Muscle layer of duodenum (tissue), 2 donors: Measurements from ENCODE around the gene ITPKB.
A peak's percentile ranks its signal among the peaks of the same experiment; 100 is the strongest.
"Not testable (repeated sequence)": the region's sequence is repeated elsewhere in the genome, so short reads cannot be mapped to it uniquely, and the experiment has no call there.

Experiments
- H3K27ac ChIP-seq: one replicate; pipeline ENCODE4 v1.7.0; 2013; ENCODE audit warnings: mild to moderate bottlenecking, low read length
- H3K27me3 ChIP-seq: one replicate; pipeline ENCODE4 v1.7.0; 2013; ENCODE audit warnings: low read depth, mild to moderate bottlenecking, control low read depth, low read length
- H3K36me3 ChIP-seq, 2 donors: one replicate each; pipeline ENCODE4 v1.7.0; 2013; ENCODE audit warnings: low read length in 2 of 2, control low read depth in 1 of 2, mild to moderate bottlenecking in 1 of 2; ENCODE audit not compliant: insufficient read depth in 2 of 2, control insufficient read depth in 1 of 2
- H3K4me1 ChIP-seq, 2 donors: one replicate each; pipeline ENCODE4 v1.7.0; 2013; ENCODE audit warnings: low read length in 2 of 2, mild to moderate bottlenecking in 2 of 2, control low read depth in 1 of 2, moderate library complexity in 1 of 2; ENCODE audit not compliant: insufficient read depth in 2 of 2, control insufficient read depth in 1 of 2
- H3K4me3 ChIP-seq, 2 donors: one replicate each; pipeline ENCODE4 v1.7.0; 2013; ENCODE audit warnings: low read length in 2 of 2, low read depth in 1 of 2, mild to moderate bottlenecking in 1 of 2
- H3K9me3 ChIP-seq, 2 donors: one replicate each; pipeline ENCODE4 v1.7.0; 2013; ENCODE audit warnings: low read length in 2 of 2, control low read depth in 1 of 2, mild to moderate bottlenecking in 1 of 2; ENCODE audit not compliant: control insufficient read depth in 1 of 2
- donor health status: healthy.

ITPKB gene

GRCh38 chr1:226600254-226600653, 138.8 kb downstream of the ITPKB start:
- Histone ChIP-seq H3K36me3 (no peaks in the 10 kb centered on the region), H3K27ac (no peak overlapping the region), H3K4me1 (peaks cover 5 to 9% of the 10 kb centered on the region in 2 donors), H3K9me3 (no peaks in the 10 kb centered on the region), H3K27me3 (no peaks in the 10 kb centered on the region), H3K4me3 (no peak overlapping the region)

DNA sequence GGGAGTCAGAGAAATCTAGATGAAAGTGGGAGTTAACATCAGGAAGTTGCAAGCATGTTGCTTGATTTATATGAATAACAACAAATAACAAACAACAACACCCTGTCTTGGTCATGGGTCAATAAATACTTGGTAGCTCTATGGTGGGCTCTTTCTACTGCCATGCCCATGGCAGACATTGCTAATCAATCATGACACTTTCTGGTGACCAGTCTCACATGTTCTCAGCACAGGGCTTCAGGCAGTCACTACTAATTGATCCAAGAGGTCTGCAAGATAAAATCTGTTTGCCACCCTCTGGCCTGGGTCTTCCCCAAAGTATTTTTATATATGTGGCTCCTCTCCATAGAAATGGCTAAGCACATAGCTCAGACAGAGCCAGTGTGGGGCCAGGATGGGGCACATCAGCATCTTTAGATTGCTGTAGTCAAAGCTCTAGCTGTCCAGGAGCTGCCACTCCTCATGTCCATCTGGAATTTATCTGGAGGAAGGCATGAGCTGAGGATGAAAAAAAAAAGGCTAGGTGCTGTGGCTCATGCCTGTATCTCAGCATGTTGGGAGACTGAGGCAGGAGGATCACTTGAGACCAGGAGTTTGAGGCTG, 139.3 kb downstream of the ITPKB start:
- Histone ChIP-seq H3K36me3 (no peaks in the 10 kb centered on the region), H3K4me3 (no peak overlapping the region), H3K9me3 (no peaks in the 10 kb centered on the region), H3K27ac (no peak overlapping the region), H3K27me3 (no peaks in the 10 kb centered on the region), H3K4me1 (peaks cover under 1 to 9% of the 10 kb centered on the region in 2 donors)

DNA sequence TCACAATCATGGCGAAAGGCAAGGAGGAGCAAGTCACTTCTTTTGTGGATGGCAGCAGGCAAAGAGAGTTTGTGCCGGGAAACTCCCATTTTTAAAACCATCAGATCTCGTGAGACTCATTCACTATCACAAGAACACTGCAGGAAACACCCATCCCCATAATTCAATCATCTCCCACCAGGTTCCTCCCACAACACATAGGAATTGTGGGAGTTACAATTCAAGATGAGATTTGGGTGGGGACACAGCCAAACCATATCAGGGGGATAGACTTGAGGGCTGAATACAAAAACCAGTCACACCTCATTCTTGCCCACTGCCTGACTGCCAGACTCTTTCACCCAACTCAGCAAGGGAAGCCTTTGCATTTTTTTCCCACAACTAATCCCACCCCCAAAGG, 140.1 kb downstream of the ITPKB start:
- not testable (repeated sequence) for H3K36me3 ChIP-seq, H3K4me3 ChIP-seq, H3K4me1 ChIP-seq, H3K9me3 ChIP-seq, H3K27ac ChIP-seq, H3K27me3 ChIP-seq

- peaks cover 0 to 5% of the 10 kb centered on the region in 2 donors for H3K4me1 ChIP-seq
- H3K27ac ChIP-seq, result no peak overlapping the region
- no peaks in the 10 kb centered on the region for H3K9me3 ChIP-seq
- no peak overlapping the region for H3K4me3 ChIP-seq
- H3K27me3 ChIP-seq, result no peaks in the 10 kb centered on the region
- no peaks in the 10 kb centered on the region for H3K36me3 ChIP-seq
Observed at GRCh38 chr1:226598455-226598849, 140.6 kb downstream of the ITPKB start.

- H3K27me3 ChIP-seq, result no peaks in the 10 kb centered on the region
Observed at GRCh38 chr1:226597616-226598454, 141.2 kb downstream of the ITPKB start.

DNA sequence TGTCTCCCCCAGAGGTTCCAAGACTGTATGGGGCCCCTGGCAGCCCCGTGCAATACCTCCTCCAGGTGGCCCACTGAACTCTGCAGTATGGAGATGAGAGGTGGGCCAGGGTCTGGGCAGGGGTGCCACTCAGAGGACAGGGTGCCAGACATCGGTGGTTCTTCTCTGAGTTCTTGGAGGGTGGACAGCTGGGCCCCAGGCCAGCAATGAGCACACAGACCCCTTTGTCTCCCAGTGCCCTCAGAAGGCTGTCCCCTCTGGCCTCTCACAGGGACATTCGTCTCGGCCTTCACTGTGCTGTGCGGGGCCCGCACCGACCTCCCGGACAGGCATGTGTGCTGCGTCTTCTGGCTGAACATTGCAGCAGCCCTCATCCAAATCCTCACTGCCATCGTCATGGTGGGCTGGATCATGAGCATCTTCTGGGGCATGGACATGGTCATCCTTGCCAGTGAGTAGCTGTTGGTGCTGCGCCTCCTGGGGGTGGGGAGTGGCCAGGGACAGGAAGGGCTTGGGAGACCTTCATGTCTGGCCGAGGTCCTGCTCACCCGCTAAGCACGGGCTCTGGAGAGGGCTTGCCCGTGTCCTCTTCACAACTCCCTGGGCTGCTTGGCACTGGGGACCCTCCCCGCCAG, 142.4 kb downstream of the ITPKB start:
- H3K36me3 ChIP-seq, result no peaks in the 10 kb centered on the region
- H3K27me3 ChIP-seq, result no peaks in the 10 kb centered on the region
- H3K27ac ChIP-seq, result no peak overlapping the region
- H3K4me1 ChIP-seq, result no peaks in the 10 kb centered on the region
- no peaks in the 10 kb centered on the region for H3K9me3 ChIP-seq
- H3K4me3 ChIP-seq, result no peak overlapping the region

More at GRCh38 chr1:226597616-226598454, 141.2 kb downstream of the ITPKB start:
- Histone ChIP-seq H3K36me3 (no peaks in the 10 kb centered on the region), H3K9me3 (no peaks in the 10 kb centered on the region), H3K27ac (no peak overlapping the region), H3K4me1 (no peaks in the 10 kb centered on the region), H3K4me3 (no peak overlapping the region)

DNA sequence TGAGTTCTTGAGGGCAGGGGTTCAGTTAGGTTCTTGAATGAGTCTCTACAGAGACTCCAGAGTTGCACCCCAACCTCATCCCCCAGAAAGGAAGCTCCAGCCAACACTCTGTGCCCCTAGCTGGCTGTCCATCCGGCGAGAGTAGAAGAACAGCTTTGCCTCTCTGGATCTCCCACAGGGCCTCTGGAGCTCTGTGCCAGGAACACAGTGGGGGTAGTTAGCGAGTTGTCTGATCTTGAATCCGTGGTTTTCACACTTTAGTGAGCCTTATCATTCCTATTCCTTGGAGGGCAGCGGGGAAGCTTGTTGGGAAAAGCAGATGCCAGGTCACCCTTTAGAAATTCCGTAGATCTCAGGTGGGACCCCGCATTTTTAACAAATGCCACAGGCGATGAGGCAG, 145.5 kb downstream of the ITPKB start:
- Histone ChIP-seq H3K9me3 (no peaks in the 10 kb centered on the region), H3K4me1 (no peaks in the 10 kb centered on the region), H3K36me3 (no peaks in the 10 kb centered on the region), H3K27me3 (no peaks in the 10 kb centered on the region), H3K27ac (no peak overlapping the region), H3K4me3 (no peak overlapping the region)

- H3K36me3 ChIP-seq, result no peaks in the 10 kb centered on the region
- no peak overlapping the region for H3K4me3 ChIP-seq
- no peaks in the 10 kb centered on the region for H3K9me3 ChIP-seq
- H3K4me1 ChIP-seq, result no peaks in the 10 kb centered on the region
- no peak overlapping the region for H3K27ac ChIP-seq
- no peaks in the 10 kb centered on the region for H3K27me3 ChIP-seq
Observed at GRCh38 chr1:226590614-226591013, 148.5 kb downstream of the ITPKB start.

- Histone ChIP-seq H3K4me3 (no peak overlapping the region), H3K9me3 (no peaks in the 10 kb centered on the region), H3K36me3 (no peaks in the 10 kb centered on the region), H3K27me3 (no peaks in the 10 kb centered on the region), H3K27ac (peak overlapping the region; percentile 7), H3K4me1 (no peaks in the 10 kb centered on the region)
Observed at GRCh38 chr1:226589008-226589733, 149.9 kb downstream of the ITPKB start.

DNA sequence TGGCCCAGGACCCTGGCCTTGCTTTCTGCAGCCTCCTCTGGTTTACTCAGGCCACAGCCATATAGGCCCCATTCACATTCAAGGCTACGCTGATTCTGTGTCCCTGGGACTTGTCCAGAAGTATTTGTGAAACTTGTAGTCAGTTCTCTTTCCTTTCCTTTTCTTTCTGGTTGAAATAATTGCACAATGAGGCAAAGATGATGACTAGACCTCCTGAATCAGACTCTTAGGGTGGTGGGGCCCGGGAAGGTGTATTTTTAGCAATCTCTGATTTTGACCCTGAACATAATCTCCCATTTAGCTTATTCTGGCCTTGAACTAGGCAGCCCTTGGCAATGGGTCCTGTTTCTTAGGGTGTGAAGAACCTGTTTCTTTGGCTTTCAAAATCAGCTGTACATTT, 150.6 kb downstream of the ITPKB start:
- Histone ChIP-seq H3K27me3 (no peaks in the 10 kb centered on the region), H3K9me3 (no peaks in the 10 kb centered on the region), H3K27ac (no peak overlapping the region), H3K4me1 (no peaks in the 10 kb centered on the region), H3K4me3 (no peak overlapping the region), H3K36me3 (no peaks in the 10 kb centered on the region)
